Activated effector memory CD4-positive, alpha-beta T cell treated with Interleukin-2 at 50 U/mL for 16 hours (primary cell): ENCODE data around the gene STOX2.

Source experiments
- DNase-seq: peaks from one replicate; pipeline ENCODE4 v3.0.0-alpha.2; 2020

STOX2 gene

GRCh38 chr4:183898456-183898855 lies 6.7 kb upstream of the STOX2 start:
- DNase-seq, result no peak

- DNase-seq, result no peak
Measured at GRCh38 chr4:183903021-183903760, 1.9 kb upstream of the STOX2 start.

- no peak for DNase-seq
Measured at GRCh38 chr4:183905593-183906488, 734 bp downstream of the STOX2 start.

- DNase-seq, result no peak
Measured at GRCh38 chr4:183906489-183906738, 1.3 kb downstream of the STOX2 start.

- no peak for DNase-seq
Measured at GRCh38 chr4:183906739-183907651, 1.9 kb downstream of the STOX2 start.

- no peak for DNase-seq
Measured at GRCh38 chr4:183907871-183908683, 3.0 kb downstream of the STOX2 start.

GRCh38 chr4:183909187-183909586 lies 4.1 kb downstream of the STOX2 start:
- DNase-seq, result no peak

- no peak for DNase-seq
Measured at GRCh38 chr4:183909801-183910200, 4.7 kb downstream of the STOX2 start.

GRCh38 chr4:183912585-183912984 lies 7.5 kb downstream of the STOX2 start:
- DNase-seq, result no peak

GRCh38 chr4:183915976-183916375 lies 10.9 kb downstream of the STOX2 start:
- DNase-seq, result no peak

- no peak for DNase-seq
Measured at GRCh38 chr4:183918696-183919095, 13.6 kb downstream of the STOX2 start.

- no peak for DNase-seq
Measured at GRCh38 chr4:183919141-183919540, 14.0 kb downstream of the STOX2 start.

GRCh38 chr4:183920512-183920911 lies 15.4 kb downstream of the STOX2 start:
- no peak for DNase-seq

- no peak for DNase-seq
Measured at GRCh38 chr4:183921335-183921734, 16.2 kb downstream of the STOX2 start.

- no peak for DNase-seq
Measured at GRCh38 chr4:183924362-183925044, 19.4 kb downstream of the STOX2 start.

- DNase-seq, result no peak
Measured at GRCh38 chr4:183926950-183927349, 21.8 kb downstream of the STOX2 start.

- no peak for DNase-seq
Measured at GRCh38 chr4:183932576-183932975, 27.5 kb downstream of the STOX2 start.

GRCh38 chr4:183934761-183935160 lies 29.7 kb downstream of the STOX2 start:
- DNase-seq, result no peak

- DNase-seq, result no peak
Measured at GRCh38 chr4:183935355-183936005, 30.4 kb downstream of the STOX2 start.

GRCh38 chr4:183936047-183936446 lies 30.9 kb downstream of the STOX2 start:
- DNase-seq, result no peak
